ENCODE measurements around the gene PLCH1. TPM values are rescaled to one million over a fixed set of nuclear protein-coding genes. Genes with fewer than 3 reads are reported as not detected.

Gene PLCH1
- total RNA-seq, 1 donor from 2014 or later = 0.16 TPM

Other genes starting within 250 kb of the PLCH1 start
- gene C3orf33, start 61.2 kb upstream of the PLCH1 start, total RNA-seq = 1.9 and 2.0 TPM in 2 replicates
- 27.4 and 30.7 TPM in 2 replicates for gene SLC33A1, start 109.4 kb upstream of the PLCH1 start, total RNA-seq
- 131 and 144 TPM in 2 replicates for gene GMPS, start 125.6 kb upstream of the PLCH1 start, total RNA-seq